ENCODE measurements around the gene NUP98. TPM values are rescaled to one million over a fixed set of nuclear protein-coding genes. Genes with fewer than 3 reads are reported as not detected.

NUP98 gene
- total and polyA plus RNA-seq, 2 of the 13 experiments (the other 11 are each of a cell fraction or from before 2014, with no cell fraction given), result 76.6 to 85.3 TPM

- TF ChIP-seq, protein P1, sequence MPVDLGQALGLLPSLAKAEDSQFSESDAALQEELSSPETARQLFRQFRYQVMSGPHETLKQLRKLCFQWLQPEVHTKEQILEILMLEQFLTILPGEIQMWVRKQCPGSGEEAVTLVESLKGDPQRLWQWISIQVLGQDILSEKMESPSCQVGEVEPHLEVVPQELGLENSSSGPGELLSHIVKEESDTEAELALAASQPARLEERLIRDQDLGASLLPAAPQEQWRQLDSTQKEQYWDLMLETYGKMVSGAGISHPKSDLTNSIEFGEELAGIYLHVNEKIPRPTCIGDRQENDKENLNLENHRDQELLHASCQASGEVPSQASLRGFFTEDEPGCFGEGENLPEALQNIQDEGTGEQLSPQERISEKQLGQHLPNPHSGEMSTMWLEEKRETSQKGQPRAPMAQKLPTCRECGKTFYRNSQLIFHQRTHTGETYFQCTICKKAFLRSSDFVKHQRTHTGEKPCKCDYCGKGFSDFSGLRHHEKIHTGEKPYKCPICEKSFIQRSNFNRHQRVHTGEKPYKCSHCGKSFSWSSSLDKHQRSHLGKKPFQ (CRISPR knock-in tag; IDR thresholded peaks at IDR 0.05; ENCODE audit: insufficient replicate concordance), result no peak
- TF ChIP-seq ZFP62 (CRISPR knock-in tag; IDR thresholded peaks at IDR 0.05) (no peak), CENPT (CRISPR knock-in tag; IDR thresholded peaks at IDR 0.05; ENCODE audit: low read depth) (no peak), TARDBP (CRISPR knock-in tag; IDR thresholded peaks at IDR 0.05) (0 out of 2 replicates have a peak, but pooled peaks have one; percentile 41), ZNF337 (CRISPR knock-in tag; IDR thresholded peaks at IDR 0.05; ENCODE audit: borderline replicate concordance, low read depth) (no peak), TAF1 (CRISPR knock-in tag; IDR thresholded peaks at IDR 0.05) (peak; percentile 43; the same call in 1 of the 2 replicates), ATRX (CRISPR knock-in tag; IDR thresholded peaks at IDR 0.05; ENCODE audit: borderline replicate concordance) (no peak), ELF4 (CRISPR knock-in tag; IDR thresholded peaks at IDR 0.05; ENCODE audit: borderline replicate concordance) (no peak), KDM3A (CRISPR knock-in tag; IDR thresholded peaks at IDR 0.05; ENCODE audit: low read depth) (no peak), ZNF567 (CRISPR knock-in tag; IDR thresholded peaks at IDR 0.05; ENCODE audit: borderline replicate concordance) (no peak), ZNF576 (CRISPR knock-in tag; IDR thresholded peaks at IDR 0.05) (no peak), MIXL1 (CRISPR knock-in tag; IDR thresholded peaks at IDR 0.05) (no peak), FOXO1 (CRISPR knock-in tag; IDR thresholded peaks at IDR 0.05) (no peak), RARG (CRISPR knock-in tag; IDR thresholded peaks at IDR 0.05; ENCODE audit: low read depth) (no peak)
- TF ChIP-seq, protein P2, sequence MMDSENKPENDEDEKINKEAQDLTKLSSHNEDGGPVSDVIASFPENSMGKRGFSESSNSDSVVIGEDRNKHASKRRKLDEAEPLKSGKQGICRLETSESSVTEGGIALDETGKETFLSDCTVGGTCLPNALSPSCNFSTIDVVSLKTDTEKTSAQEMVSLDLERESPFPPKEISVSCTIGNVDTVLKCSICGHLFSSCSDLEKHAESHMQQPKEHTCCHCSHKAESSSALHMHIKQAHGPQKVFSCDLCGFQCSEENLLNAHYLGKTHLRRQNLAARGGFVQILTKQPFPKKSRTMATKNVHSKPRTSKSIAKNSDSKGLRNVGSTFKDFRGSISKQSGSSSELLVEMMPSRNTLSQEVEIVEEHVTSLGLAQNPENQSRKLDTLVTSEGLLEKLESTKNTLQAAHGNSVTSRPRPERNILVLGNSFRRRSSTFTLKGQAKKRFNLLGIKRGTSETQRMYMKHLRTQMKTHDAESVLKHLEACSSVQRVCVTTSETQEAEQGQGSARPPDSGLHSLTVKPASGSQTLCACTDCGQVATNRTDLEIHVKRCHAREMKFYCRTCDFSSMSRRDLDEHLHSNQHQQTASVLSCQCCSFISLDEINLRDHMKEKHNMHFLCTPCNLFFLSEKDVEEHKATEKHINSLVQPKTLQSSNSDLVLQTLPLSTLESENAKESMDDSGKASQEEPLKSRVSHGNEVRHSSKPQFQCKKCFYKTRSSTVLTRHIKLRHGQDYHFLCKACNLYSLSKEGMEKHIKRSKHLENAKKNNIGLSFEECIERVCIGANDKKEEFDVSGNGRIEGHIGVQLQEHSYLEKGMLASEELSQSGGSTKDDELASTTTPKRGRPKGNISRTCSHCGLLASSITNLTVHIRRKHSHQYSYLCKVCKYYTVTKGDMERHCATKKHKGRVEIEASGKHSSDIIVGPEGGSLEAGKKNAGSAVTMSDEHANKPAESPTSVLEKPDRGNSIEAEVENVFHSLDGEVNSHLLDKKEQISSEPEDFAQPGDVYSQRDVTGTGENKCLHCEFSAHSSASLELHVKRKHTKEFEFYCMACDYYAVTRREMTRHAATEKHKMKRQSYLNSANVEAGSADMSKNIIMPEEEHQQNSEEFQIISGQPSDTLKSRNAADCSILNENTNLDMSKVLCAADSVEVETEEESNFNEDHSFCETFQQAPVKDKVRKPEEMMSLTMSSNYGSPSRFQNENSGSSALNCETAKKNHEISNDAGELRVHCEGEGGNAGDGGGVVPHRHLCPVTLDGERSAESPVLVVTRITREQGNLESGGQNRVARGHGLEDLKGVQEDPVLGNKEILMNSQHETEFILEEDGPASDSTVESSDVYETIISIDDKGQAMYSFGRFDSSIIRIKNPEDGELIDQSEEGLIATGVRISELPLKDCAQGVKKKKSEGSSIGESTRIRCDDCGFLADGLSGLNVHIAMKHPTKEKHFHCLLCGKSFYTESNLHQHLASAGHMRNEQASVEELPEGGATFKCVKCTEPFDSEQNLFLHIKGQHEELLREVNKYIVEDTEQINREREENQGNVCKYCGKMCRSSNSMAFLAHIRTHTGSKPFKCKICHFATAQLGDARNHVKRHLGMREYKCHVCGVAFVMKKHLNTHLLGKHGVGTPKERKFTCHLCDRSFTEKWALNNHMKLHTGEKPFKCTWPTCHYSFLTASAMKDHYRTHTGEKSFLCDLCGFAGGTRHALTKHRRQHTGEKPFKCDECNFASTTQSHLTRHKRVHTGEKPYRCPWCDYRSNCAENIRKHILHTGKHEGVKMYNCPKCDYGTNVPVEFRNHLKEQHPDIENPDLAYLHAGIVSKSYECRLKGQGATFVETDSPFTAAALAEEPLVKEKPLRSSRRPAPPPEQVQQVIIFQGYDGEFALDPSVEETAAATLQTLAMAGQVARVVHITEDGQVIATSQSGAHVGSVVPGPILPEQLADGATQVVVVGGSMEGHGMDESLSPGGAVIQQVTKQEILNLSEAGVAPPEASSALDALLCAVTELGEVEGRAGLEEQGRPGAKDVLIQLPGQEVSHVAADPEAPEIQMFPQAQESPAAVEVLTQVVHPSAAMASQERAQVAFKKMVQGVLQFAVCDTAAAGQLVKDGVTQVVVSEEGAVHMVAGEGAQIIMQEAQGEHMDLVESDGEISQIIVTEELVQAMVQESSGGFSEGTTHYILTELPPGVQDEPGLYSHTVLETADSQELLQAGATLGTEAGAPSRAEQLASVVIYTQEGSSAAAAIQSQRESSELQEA (CRISPR knock-in tag; IDR thresholded peaks at IDR 0.05; ENCODE audit: not compliant biosample characterization), result peak; percentile 41
- TF ChIP-seq, protein P3, sequence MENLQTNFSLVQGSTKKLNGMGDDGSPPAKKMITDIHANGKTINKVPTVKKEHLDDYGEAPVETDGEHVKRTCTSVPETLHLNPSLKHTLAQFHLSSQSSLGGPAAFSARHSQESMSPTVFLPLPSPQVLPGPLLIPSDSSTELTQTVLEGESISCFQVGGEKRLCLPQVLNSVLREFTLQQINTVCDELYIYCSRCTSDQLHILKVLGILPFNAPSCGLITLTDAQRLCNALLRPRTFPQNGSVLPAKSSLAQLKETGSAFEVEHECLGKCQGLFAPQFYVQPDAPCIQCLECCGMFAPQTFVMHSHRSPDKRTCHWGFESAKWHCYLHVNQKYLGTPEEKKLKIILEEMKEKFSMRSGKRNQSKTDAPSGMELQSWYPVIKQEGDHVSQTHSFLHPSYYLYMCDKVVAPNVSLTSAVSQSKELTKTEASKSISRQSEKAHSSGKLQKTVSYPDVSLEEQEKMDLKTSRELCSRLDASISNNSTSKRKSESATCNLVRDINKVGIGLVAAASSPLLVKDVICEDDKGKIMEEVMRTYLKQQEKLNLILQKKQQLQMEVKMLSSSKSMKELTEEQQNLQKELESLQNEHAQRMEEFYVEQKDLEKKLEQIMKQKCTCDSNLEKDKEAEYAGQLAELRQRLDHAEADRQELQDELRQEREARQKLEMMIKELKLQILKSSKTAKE (CRISPR knock-in tag; IDR thresholded peaks at IDR 0.05; ENCODE audit: borderline replicate concordance), result no peak
Measured at GRCh38 chr11:3642071-3642951, 155.0 kb downstream of the NUP98 start (continued).
